Measurements from ENCODE around the gene ADAMTS18.
A peak's percentile ranks its signal among the peaks of the same experiment; 100 is the strongest.

The ADAMTS18 gene

GRCh38 chr16:77432264-77432663 lies 2.6 kb downstream of the ADAMTS18 start:
- Histone ChIP-seq H3K27me3 (ENCODE audit: insufficient read depth, poor library complexity, severe bottlenecking) (peaks cover 32% of the 10 kb centered on the region), H3K4me3 (replicated peaks; ENCODE audit: insufficient read depth, low read length) (no peak overlapping the region), H3K27ac (replicated peaks) (no peak overlapping the region)
- DNase-seq (ENCODE audit: low read depth in 1 of 2, low spot score in 1 of 2), result no peak
- no peak for TF ChIP-seq POLR2AphosphoS5 (IDR thresholded peaks at IDR 0.05; ENCODE audit: low read depth)
- no peak for TF ChIP-seq REST (IDR thresholded peaks at IDR 0.05; ENCODE audit: insufficient replicate concordance, low read depth)
- TF ChIP-seq GABPA (IDR thresholded peaks at IDR 0.05; ENCODE audit: low read depth), result no peak
- TF ChIP-seq CTCF (IDR thresholded peaks at IDR 0.05; ENCODE audit: insufficient read depth, low read length), result no peak
- no peak for TF ChIP-seq SPI1 (IDR thresholded peaks at IDR 0.05; ENCODE audit: borderline replicate concordance, low read depth)

GRCh38 chr16:77430787-77431585 lies 3.8 kb downstream of the ADAMTS18 start:
- peaks cover 23% of the 10 kb centered on the region for H3K27me3 ChIP-seq (ENCODE audit: insufficient read depth, poor library complexity, severe bottlenecking)
- no peak for TF ChIP-seq SPI1 (IDR thresholded peaks at IDR 0.05; ENCODE audit: borderline replicate concordance, low read depth)
- TF ChIP-seq GABPA (IDR thresholded peaks at IDR 0.05; ENCODE audit: low read depth), result no peak
- TF ChIP-seq CTCF (IDR thresholded peaks at IDR 0.05; ENCODE audit: insufficient read depth, low read length), result no peak
- no peak for TF ChIP-seq POLR2AphosphoS5 (IDR thresholded peaks at IDR 0.05; ENCODE audit: low read depth)
- peak; percentile 63 for TF ChIP-seq REST (IDR thresholded peaks at IDR 0.05; ENCODE audit: insufficient replicate concordance, low read depth)
- no peak for DNase-seq (ENCODE audit: low read depth in 1 of 2, low spot score in 1 of 2)
- no peak overlapping the region for H3K27ac ChIP-seq (replicated peaks)
- no peak overlapping the region for H3K4me3 ChIP-seq (replicated peaks; ENCODE audit: insufficient read depth, low read length)

GRCh38 chr16:77430360-77430759 lies 4.5 kb downstream of the ADAMTS18 start:
- Histone ChIP-seq H3K27ac (replicated peaks) (no peak overlapping the region), H3K4me3 (replicated peaks; ENCODE audit: insufficient read depth, low read length) (no peak overlapping the region), H3K27me3 (ENCODE audit: insufficient read depth, poor library complexity, severe bottlenecking) (peaks cover 21% of the 10 kb centered on the region)
- TF ChIP-seq SPI1 (IDR thresholded peaks at IDR 0.05; ENCODE audit: borderline replicate concordance, low read depth) (no peak), REST (IDR thresholded peaks at IDR 0.05; ENCODE audit: insufficient replicate concordance, low read depth) (no peak), GABPA (IDR thresholded peaks at IDR 0.05; ENCODE audit: low read depth) (no peak), POLR2AphosphoS5 (IDR thresholded peaks at IDR 0.05; ENCODE audit: low read depth) (no peak), CTCF (IDR thresholded peaks at IDR 0.05; ENCODE audit: insufficient read depth, low read length) (no peak)
- DNase-seq (ENCODE audit: low read depth in 1 of 2, low spot score in 1 of 2), result no peak
